K562 (cell line): Measurements from ENCODE around the gene WDR55. TPM values are rescaled to one million over a fixed set of nuclear protein-coding genes. Genes with fewer than 3 reads are reported as not detected.
A peak's percentile ranks its signal among the peaks of the same experiment; 100 is the strongest.

Experiments
- FOXK1 ChIP-seq: sonication (generic); formaldehyde crosslinking; IDR thresholded peaks from 2 replicates; pipeline ENCODE4 v1.8.0; 2022; ENCODE audit warnings: missing genetic modification reagents, mild to moderate bottlenecking, borderline replicate concordance
- GMEB1 ChIP-seq: fragments of 250-450 bp; sonication (Bioruptor Pico); IDR thresholded peaks from 2 replicates; pipeline ENCODE4 v1.4.0; 2020; ENCODE audit warnings: mild to moderate bottlenecking
- GTF2A2 ChIP-seq: IDR thresholded peaks from 2 replicates; pipeline ENCODE4 v1.6.1; 2016; ENCODE audit warnings: mild to moderate bottlenecking, missing genetic modification characterization, missing compliant biosample characterization
- ILF3 ChIP-seq: fragments of 450-650 bp; IDR thresholded peaks from 2 replicates; pipeline ENCODE4 v1.6.1; 2018; ENCODE audit warnings: antibody characterized with exemption, mild to moderate bottlenecking, moderate library complexity, borderline replicate concordance
- MEF2A ChIP-seq: IDR thresholded peaks from 2 replicates; pipeline ENCODE4 v1.6.1; 2011; ENCODE audit warnings: low read depth, mild to moderate bottlenecking, low read length, moderate library complexity; ENCODE audit not compliant: control insufficient read depth
- MTA1 ChIP-seq: fragments of 450-650 bp; IDR thresholded peaks from 2 replicates; pipeline ENCODE4 v1.6.1; 2017; ENCODE audit warnings: borderline replicate concordance
- NFE2 ChIP-seq: IDR thresholded peaks from 2 replicates; pipeline ENCODE4 v1.6.1; 2014; ENCODE audit warnings: antibody characterized with exemption, low read depth
- NFRKB ChIP-seq: fragments of 450-650 bp; IDR thresholded peaks from 2 replicates; pipeline ENCODE4 v1.6.1; 2016; ENCODE audit warnings: low read depth
- NR2C1 ChIP-seq, 2 experiments: fragments of 450-650 bp; IDR thresholded peaks; 2 replicates each; pipeline ENCODE4 v1.6.1; 2017; ENCODE audit warnings: mild to moderate bottlenecking in 2 of 2, antibody characterized with exemption in 1 of 2, inconsistent platforms in 1 of 2, missing compliant biosample characterization in 1 of 2, missing genetic modification characterization in 1 of 2
- POU5F1 ChIP-seq: fragments of 150-350 bp; IDR thresholded peaks from 2 replicates; pipeline ENCODE4 v1.6.1; 2014; ENCODE audit warnings: borderline replicate concordance, low read length, low read depth, mild to moderate bottlenecking; ENCODE audit not compliant: partially characterized antibody
- THRB ChIP-seq: fragments of 450-650 bp; formaldehyde crosslinking; conservative IDR thresholded peaks from 2 replicates; pipeline ENCODE4 v1.4.0; 2022; ENCODE audit warnings: mild to moderate bottlenecking, missing genetic modification characterization
- ZMIZ1 ChIP-seq, 2 experiments: fragments of 150-350 bp in 1 of 2; IDR thresholded peaks; 2 replicates each; pipeline ENCODE4 v1.6.1; 2012 to 2016; ENCODE audit warnings: low read depth in 2 of 2, low read length in 2 of 2, mild to moderate bottlenecking in 1 of 2, moderate library complexity in 1 of 2
- ZNF146 ChIP-seq: IDR thresholded peaks from one replicate; pipeline ENCODE4 v1.6.1; 2018; ENCODE audit warnings: missing compliant biosample characterization; ENCODE audit not compliant: unreplicated experiment
- polyA plus RNA-seq, 8 experiments: library from polyadenylated mRNA; depleted of rRNA in 4 of 8; stranded (reverse) in 5 of 8; unstranded in 3 of 8; fragments of >200 nt; fragmentation: Nextera tagmentation in 2 of 8; fragmentation: Illumina TruSeq in 1 of 8; extraction: Ambion mirVana in 2 of 8; extraction: Trizol in 1 of 8; gene quantifications; 2 replicates each; pipeline versions ENCODE4 v1.2.1 to v1.2.3, GENCODE V29; 2011 to 2014; ENCODE audit warnings: inconsistent platforms in 1 of 8, missing spikeins in 1 of 8
- total RNA-seq, 7 experiments: library from RNA; depleted of rRNA in 6 of 7; stranded (reverse); fragments of >200 nt in 6 of 7; fragmentation: Illumina TruSeq in 2 of 7; extraction: Trizol in 2 of 7; gene quantifications; 2 replicates each; pipeline versions ENCODE4 v1.2.1 to v1.2.3, GENCODE V29; 2011 to 2021; ENCODE audit warnings: low replicate concordance in 1 of 7
- TF ChIP-seq, protein P1 (sequence below): fragments of 250-450 bp; sonication (Bioruptor Pico); IDR thresholded peaks from 2 replicates; pipeline ENCODE4 v1.4.0; 2020; ENCODE audit warnings: mild to moderate bottlenecking, moderate library complexity
- TF ChIP-seq, protein P2 (sequence below): fragments of 450-650 bp; IDR thresholded peaks from 2 replicates; pipeline ENCODE4 v1.7.1; 2018; ENCODE audit warnings: mild to moderate bottlenecking, low read depth; ENCODE audit not compliant: partially characterized antibody

WDR55 gene
- total and polyA plus RNA-seq, 9 of the 15 experiments (the other 6 are each of a cell fraction or from before 2014, with no cell fraction given), result 5.2 to 45.0 (median 29.3) TPM

DNA sequence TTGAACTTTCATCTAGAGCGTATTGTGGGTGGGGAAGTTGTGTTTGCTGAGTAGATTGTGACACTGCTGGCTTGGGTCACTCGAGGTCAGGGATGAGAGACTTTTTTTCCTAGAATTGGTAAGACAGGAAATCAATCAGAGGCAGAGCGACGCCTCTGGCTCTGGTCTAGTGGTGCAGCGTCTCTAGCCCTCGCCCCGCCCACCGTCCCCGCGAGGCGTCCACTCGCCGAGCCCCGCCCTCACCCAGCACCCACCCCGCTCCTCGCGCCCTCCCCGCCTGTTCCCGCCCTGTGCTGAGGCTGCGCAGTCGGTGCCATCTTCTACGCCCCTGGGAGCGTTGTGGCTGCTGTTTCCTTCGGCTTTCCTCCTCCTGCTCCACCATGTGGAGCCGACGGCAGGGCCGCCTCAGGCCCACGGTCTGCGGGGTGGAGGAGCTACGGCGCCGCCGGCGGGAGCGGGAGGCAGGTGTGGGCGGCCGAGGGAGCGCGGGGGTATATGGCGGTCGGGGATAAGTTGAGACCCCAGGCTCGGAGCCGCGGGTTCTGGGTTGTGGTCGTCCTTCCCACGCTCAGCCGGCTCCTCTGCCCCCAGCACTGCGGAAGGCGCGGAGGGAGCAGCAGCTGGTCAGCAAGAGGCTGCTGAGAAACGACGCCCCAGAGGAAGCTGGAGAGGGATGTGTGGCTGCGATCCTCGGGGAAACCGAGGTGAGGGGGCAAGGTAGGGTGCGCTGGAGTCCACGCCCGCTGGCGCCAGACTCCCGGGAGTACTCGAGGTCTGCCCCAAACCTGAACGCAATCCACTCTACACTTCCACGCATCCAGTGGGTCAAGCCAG lies 25.3 kb upstream of the WDR55 start, which contains the start of gene TMCO6 (continued):
- TF ChIP-seq ZMIZ1 (IDR thresholded peaks at IDR 0.05; ENCODE audit: low read depth in 2 of 2, low read length in 2 of 2) (no peak), NR2C1 (IDR thresholded peaks at IDR 0.05) (no peak; the same call in 1 of the 2 replicates), NR2C1 (tag; IDR thresholded peaks at IDR 0.05) (no peak), MTA1 (no peak), NFE2 (peak; percentile 53), ZNF146 (no peak), MEF2A (0 out of 2 replicates have a peak, but pooled peaks have one; percentile 16), FOXK1 (CRISPR knock-in tag) (no peak), ILF3 (no peak), NFRKB (no peak), POU5F1 (no peak), GTF2A2 (no peak), THRB (CRISPR knock-in tag) (no peak), GMEB1 (no peak)
- TF ChIP-seq, protein P1, sequence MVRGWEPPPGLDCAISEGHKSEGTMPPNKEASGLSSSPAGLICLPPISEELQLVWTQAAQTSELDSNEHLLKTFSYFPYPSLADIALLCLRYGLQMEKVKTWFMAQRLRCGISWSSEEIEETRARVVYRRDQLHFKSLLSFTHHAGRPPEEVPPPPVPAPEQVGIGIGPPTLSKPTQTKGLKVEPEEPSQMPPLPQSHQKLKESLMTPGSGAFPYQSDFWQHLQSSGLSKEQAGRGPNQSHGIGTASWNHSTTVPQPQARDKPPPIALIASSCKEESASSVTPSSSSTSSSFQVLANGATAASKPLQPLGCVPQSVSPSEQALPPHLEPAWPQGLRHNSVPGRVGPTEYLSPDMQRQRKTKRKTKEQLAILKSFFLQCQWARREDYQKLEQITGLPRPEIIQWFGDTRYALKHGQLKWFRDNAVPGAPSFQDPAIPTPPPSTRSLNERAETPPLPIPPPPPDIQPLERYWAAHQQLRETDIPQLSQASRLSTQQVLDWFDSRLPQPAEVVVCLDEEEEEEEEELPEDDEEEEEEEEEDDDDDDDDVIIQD (CRISPR knock-in tag), result no peak
- TF ChIP-seq, protein P2, sequence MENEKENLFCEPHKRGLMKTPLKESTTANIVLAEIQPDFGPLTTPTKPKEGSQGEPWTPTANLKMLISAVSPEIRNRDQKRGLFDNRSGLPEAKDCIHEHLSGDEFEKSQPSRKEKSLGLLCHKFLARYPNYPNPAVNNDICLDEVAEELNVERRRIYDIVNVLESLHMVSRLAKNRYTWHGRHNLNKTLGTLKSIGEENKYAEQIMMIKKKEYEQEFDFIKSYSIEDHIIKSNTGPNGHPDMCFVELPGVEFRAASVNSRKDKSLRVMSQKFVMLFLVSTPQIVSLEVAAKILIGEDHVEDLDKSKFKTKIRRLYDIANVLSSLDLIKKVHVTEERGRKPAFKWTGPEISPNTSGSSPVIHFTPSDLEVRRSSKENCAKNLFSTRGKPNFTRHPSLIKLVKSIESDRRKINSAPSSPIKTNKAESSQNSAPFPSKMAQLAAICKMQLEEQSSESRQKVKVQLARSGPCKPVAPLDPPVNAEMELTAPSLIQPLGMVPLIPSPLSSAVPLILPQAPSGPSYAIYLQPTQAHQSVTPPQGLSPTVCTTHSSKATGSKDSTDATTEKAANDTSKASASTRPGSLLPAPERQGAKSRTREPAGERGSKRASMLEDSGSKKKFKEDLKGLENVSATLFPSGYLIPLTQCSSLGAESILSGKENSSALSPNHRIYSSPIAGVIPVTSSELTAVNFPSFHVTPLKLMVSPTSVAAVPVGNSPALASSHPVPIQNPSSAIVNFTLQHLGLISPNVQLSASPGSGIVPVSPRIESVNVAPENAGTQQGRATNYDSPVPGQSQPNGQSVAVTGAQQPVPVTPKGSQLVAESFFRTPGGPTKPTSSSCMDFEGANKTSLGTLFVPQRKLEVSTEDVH, result peak; percentile 17
